DMS153 (cell line): ENCODE data around the gene LONRF2.

Experiments used
- DNase-seq: peaks from one replicate; lab custom pipeline; 2025; lab: John Stamatoyannopoulos, UW

Gene LONRF2

GRCh38 chr2:100235581-100235980 lies 86.7 kb downstream of the LONRF2 start:
- DNase-seq: no peak

- no peak for DNase-seq
Observed at GRCh38 chr2:100235098-100235497, 87.2 kb downstream of the LONRF2 start.

DNA sequence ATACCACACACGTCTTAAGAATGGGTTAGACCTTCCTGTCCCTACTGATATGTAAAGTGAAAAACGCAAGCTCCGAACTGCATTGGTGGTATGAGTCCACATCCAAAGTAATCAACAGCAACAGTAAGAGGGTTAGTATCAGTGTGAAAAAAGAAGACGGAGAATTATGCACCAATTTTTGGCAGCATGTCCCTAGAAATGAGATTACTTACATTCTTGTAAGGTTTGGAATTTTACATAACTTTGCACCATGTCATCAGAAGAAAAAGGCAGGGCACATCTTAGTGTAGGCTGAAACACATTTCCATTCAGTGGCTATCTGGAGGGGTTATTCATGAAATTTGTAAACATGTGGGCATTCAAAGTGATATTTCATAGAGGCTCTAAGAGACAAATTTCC lies 88.2 kb downstream of the LONRF2 start:
- DNase-seq: no peak

DNA sequence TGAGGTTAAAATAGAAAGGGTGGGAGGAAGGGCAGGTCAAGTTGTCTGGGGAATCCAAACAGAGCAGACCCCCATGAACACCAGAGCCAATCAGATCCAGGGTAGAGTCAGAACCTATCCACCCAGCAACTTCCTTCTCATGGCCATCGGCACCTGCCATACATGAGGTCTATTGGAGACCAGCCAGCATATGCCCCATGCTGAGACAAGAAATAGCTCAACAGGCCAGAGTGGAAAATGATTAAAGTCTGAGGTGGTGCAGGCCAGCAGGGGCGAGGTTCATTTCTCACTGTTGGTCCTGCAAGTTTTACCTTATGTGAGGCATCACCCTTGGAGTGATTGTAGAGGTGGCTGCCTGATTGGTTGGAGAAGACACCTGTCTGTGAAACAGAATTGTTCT lies 89.2 kb downstream of the LONRF2 start:
- no peak for DNase-seq

- DNase-seq: no peak
Observed at GRCh38 chr2:100230754-100231153, 91.5 kb downstream of the LONRF2 start.

DNA sequence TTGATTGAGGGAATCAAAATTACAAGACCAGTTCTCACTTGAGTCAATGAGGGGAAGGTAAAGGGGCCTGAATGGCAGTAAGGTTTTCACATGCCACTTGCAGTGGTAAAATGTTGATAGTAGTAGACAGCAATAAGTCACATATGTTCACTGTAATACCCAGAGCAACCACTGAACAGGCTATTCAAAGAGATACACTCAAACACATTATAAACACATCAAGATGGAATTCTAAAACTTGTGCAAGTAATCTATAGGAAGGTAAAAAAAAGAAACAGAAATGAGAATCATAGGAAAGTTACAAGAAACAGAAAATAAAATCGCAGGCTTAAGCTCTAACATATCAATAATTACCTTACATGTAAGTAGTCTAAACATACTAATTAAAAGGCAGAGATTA lies 93.3 kb downstream of the LONRF2 start:
- DNase-seq: no peak

DNA sequence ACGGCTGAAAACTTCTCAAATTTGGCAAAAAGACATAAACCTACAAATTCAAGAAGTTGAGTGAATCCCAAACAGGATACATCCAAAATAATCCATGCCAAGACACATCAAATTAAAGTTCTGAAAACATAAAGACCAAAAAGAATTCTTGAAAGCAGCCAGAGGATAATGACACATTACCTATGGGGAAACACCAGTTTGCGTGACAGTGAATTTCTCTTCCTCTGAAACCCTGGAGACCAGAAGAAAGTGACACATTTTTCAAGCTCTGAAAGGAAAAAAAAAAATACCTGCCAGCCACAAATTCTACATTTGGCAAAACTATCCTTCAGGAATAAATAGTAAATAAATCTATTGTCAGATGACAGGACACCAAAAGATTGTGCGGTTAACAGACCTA lies 93.9 kb downstream of the LONRF2 start:
- DNase-seq: no peak

- no peak for DNase-seq
Observed at GRCh38 chr2:100224988-100225710, 97.2 kb downstream of the LONRF2 start.

DNA sequence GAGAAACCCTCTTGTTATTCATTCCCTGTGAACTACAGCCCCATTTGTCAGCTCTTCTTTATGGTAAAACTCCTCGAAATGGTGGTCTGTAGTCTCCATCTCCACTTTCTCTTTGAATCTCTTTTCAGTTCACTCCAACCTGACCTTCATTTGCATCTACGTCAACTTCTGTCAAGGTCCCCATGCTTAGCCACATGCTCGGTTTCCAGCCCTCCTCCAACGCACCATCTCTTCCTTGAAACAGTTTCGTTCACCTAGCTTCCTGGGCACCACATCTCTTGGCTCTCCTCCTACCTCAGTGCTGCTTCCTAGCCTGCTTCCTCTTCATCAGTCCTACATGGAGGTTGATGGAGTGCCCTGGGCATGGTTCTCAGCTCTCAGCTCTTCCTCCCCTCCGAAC lies 98.8 kb downstream of the LONRF2 start:
- DNase-seq: no peak
